C4-2B (cell line): ENCODE results near the gene ASIC4.

Source experiments
- ZFX ChIP-seq: fragments of 450-650 bp; IDR thresholded peaks from 2 replicates; pipeline ENCODE4 v1.6.1; 2017
- TF ChIP-seq, protein P1 (sequence below): fragments of 450-650 bp; conservative IDR thresholded peaks from 2 replicates; pipeline ENCODE4 v1.5.1; 2017; ENCODE audit warnings: mild to moderate bottlenecking

DNA sequence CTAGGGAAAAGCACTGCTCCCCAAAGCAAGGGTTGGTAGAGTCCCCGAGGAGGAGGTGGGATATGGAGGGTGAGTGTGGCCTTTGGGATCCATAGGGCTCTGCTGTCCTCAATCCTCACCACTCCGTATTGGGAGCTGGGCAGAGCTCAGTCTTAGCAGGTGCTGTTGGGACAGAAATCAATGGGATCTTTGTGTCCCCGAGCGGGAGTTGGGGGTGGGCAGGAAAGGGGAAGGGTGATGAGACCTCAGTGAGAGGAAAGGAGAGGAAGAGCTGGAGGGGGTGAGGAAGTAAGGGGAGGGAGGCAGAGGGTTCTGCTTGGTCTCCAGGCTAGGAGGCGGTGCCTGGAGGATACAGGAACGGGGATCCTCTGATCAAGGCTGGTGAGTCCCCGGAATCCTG, 2.6 kb downstream of the ASIC4 start:
- TF ChIP-seq, protein P1, sequence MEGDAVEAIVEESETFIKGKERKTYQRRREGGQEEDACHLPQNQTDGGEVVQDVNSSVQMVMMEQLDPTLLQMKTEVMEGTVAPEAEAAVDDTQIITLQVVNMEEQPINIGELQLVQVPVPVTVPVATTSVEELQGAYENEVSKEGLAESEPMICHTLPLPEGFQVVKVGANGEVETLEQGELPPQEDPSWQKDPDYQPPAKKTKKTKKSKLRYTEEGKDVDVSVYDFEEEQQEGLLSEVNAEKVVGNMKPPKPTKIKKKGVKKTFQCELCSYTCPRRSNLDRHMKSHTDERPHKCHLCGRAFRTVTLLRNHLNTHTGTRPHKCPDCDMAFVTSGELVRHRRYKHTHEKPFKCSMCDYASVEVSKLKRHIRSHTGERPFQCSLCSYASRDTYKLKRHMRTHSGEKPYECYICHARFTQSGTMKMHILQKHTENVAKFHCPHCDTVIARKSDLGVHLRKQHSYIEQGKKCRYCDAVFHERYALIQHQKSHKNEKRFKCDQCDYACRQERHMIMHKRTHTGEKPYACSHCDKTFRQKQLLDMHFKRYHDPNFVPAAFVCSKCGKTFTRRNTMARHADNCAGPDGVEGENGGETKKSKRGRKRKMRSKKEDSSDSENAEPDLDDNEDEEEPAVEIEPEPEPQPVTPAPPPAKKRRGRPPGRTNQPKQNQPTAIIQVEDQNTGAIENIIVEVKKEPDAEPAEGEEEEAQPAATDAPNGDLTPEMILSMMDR, result no peak
- no peak for TF ChIP-seq ZFX
